ENCODE data around the gene PEX3.
"Not testable (repeated sequence)": the region's sequence is repeated elsewhere in the genome, so short reads cannot be mapped to it uniquely, and the experiment has no call there.

PEX3 gene

GRCh38 chr6:143450453-143451371 is at the start of gene PEX3, which contains the start of gene ADAT2:
TSS of gene PEX3 (plus strand) at chr6:143450805. CDS start at chr6:143451043, 238 bp downstream.
TSS of gene ADAT2 (minus strand) at chr6:143450695. CDS start at chr6:143450658, 37 bp downstream.
- DNase-seq, result peak; percentile 97

DNA sequence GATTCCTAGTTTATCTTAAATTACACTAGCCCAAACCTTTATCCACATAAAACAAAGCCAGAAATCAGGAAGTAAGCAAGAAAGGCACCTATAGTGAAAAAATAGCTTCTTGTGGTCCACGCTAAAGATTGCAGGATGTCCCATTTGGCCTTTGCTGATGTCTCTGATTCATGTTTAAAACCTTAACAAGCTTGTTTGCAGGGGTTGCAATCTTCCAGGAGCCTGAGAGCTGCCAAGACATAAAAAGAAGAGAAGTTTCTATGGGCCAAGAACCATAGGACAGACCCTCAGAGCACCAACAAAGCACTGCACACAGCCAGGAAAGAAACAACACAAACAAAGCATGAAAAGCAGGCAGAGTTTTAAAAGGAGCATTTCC is 49.5 kb upstream of the PEX3 start:
- DNase-seq, result no peak

DNA sequence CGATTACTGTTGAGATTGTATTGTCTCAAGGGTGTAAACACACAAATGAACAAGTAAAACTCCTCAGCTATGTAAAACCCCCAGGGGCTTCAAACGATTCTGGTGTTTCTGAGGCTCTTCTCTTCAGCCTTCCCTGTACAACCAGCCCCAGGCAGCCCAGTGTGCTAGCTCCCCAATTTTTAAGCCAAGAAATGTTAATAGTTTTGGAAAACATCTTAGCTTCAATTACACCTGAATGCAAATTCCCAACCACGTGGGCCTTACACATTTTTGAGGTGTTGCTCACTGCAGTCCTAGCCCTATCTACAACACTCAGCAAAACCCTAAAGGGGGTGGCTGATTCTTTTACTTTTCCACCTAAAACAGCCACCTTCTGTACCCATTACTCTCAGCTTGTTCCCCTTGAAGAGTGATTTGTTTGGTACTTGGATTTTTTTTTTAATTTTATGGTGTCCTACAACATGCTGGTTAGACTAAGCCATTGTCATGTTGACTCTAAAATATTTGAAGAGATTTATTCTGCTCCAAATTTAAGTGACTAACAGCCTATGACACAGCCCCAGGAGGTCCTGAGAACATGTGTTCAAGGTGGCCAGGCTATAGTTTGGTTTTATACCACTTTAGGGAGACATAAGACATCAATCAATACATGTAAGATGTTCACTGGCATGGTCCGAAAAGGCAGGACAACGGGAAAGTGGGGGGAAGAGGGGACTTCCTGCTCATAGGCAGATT is 48.8 kb upstream of the PEX3 start:
- DNase-seq, result no peak

- no peak for DNase-seq
Observed at GRCh38 chr6:143402721-143403336, 47.8 kb upstream of the PEX3 start.

GRCh38 chr6:143405373-143406154 is 45.0 kb upstream of the PEX3 start:
- DNase-seq, result no peak

- DNase-seq, result no peak
Observed at GRCh38 chr6:143406673-143407072, 43.9 kb upstream of the PEX3 start.

- DNase-seq, result no peak
Observed at GRCh38 chr6:143408151-143408786, 42.3 kb upstream of the PEX3 start.

DNA sequence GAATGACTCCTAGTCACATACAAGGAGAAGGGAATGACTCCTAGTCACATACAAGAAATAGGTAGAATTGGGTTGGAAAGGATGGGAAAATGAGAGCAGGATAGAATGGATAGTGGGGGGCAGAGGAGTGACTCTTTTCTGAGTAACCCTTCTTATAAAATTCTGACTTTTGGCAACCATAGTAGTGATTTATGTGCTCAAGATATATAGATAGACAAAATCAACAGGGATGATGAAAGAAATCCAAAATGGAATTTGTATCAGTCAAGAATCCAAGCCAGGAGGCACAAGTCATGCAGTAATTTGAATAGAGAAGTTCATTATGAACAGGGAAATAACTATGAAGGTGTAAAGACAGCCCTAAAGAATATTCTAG is 41.8 kb upstream of the PEX3 start:
- DNase-seq, result no peak

- no peak for DNase-seq
Observed at GRCh38 chr6:143410859-143411270, 39.7 kb upstream of the PEX3 start.

DNA sequence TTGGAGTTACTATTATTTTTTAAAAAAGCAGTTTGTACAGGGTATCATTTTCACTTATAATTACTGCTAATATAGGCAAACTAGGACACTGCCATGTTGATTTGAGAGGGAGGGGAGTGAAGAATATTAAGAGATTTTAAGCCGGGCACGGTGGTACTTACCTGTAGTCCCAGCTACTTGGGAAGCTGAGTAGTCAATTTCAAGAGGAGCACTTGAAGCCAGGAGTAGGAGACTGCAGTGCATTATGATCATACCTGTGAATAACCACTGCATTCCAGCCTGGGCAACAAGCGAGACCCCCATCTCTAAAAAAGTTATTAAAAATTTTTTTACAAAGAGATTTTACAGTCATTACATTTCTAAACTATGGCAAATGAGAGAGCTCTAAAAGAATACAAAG is 35.8 kb upstream of the PEX3 start:
- DNase-seq, result no peak

GRCh38 chr6:143419526-143419925 is 31.1 kb upstream of the PEX3 start:
- peak; percentile 75 for DNase-seq

- DNase-seq, result no peak
Observed at GRCh38 chr6:143426026-143426425, 24.6 kb upstream of the PEX3 start.

- peak; percentile 79 for DNase-seq
Observed at GRCh38 chr6:143427109-143427817, 23.3 kb upstream of the PEX3 start.

DNA sequence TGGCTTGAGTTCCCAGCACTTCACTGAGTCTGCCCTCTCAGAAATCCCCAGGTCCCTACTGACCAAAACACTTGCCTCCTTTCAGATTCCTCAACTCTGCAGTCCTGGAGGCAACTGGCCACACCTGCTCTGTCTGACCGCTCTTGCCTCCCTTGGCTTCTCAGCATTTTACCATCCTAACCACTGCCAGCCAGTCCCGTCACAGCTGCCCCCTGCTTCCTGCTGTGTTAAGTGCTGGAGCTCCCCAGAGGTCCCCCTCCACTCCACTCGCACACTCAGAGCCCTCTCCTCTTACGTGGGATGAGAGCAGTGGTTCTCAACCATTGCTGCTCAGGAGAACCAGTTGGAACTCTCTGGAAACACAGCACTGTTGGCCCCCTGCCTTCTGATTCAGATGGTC is 20.6 kb upstream of the PEX3 start:
- DNase-seq, result no peak

GRCh38 chr6:143431226-143431625 is 19.4 kb upstream of the PEX3 start:
- no peak for DNase-seq

GRCh38 chr6:143432588-143432987 is 18.0 kb upstream of the PEX3 start:
- no peak for DNase-seq

DNA sequence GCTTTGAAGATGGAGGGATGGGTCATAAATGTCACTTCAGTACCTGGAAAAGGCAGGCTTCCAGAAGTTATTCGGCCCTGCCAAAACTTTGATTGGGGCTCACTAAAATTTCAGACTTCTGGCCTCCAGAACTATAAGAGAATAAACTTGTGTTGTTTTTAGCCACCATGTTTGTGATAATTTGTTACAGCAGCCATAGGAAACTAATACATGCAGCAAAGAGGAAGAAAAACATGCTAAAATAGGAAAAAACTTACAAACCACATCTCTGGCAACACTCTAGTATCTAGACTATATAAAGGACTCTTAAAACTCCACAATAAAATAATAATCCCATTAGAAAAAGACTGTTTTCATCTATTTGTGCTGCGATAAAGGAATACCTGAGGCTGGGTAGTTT is 9.6 kb upstream of the PEX3 start:
- no peak for DNase-seq

DNA sequence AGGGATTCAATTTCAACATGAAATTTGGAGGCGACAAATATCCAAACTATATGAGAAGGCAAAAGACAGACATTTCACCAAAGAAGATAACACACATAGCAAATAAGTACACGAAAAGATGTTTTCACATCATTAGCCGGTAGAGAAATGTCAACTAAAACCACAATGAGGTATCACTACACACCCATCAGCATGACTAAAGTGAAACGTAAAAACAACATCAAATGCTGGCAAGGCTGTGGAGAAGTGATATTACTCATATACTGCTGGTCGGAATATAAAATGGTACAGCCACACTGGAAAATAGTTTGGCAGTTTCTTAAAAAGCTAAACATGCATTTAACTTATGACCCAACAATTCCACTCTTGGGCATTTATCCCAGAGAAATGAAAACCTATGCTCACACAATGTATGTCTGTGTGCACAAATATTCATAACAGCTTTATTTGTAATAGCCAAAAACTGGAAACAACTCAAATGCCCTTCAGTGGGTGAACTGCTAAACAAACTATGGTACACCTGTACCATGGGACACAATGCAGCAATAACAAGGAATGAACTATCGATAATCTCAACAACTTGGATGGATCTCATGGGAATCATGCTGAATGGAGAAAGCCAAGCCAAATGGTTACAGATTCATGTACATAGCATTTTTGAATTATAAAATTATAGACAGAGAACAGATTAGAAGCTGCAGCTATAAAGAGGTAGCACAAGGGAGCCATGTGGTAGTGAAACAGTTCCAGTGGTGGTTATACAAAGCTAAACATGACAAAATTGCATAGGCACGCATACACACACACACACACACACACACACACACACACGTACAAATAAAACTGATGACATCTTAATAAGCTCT is 8.7 kb upstream of the PEX3 start:
- no peak for DNase-seq

DNA sequence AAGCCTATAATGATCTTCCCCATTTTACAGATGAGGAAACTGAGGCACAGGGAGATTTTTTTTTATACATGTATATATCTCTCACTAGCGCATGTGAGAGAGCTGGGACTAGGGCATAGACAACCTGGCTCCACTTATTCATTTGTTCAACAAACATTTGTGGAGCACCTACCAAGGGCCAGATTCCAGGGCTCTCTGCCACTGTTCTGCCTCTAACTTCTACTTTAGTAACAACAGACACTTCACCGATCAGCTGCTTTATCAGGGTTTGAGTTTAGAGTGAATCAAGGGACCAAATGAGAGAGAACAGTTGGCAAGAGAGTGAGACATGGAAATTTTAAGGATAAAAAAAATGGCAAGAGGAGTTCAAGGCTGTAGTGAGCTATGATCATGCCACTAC is 7.5 kb upstream of the PEX3 start:
- DNase-seq, result no peak

GRCh38 chr6:143447865-143448264 is 2.7 kb upstream of the PEX3 start:
- not testable (repeated sequence) for DNase-seq
